GM12878 (cell line): ENCODE data around the gene G2E3. TPM values are rescaled to one million over a fixed set of nuclear protein-coding genes. Genes with fewer than 3 reads are reported as not detected.

Experiments
- ATAC-seq: fragments of 200-7000 bp; cut with Tn5 transposase; 3 replicates; pipeline ENCODE4 v1.9.1; 2020; ENCODE audit warnings: mild to moderate bottlenecking, moderate library complexity
- BruUV-seq: library from RNA; stranded (reverse); fragments of 400-500 nt; replicated peaks from 2 replicates; lab custom pipeline; 2021; lab: Mats Ljungman, UMichigan
- CTCF ChIA-PET: fragments of 300-600 bp; sonication (Branson Sonifier 250); formaldehyde crosslinking; extraction: SDS; loops from one replicate; lab custom pipeline; 2021; ENCODE audit warnings: inconsistent platforms; lab: Yijun Ruan, JAX
- POLR2A ChIA-PET: fragments of 350-600 bp; formaldehyde crosslinking; extraction: SDS; loops from one replicate; lab custom pipeline; 2021; ENCODE audit warnings: inconsistent platforms; lab: Charles Lee
- RAD21 ChIA-PET: fragments of 300-600 bp; sonication (Branson Sonifier 250); formaldehyde crosslinking; loops from one replicate; lab custom pipeline; 2023; ENCODE audit warnings: antibody characterized with exemption; ENCODE audit not compliant: unreplicated experiment; lab: Charles Lee
- SMC1A ChIA-PET: fragments of 300-600 bp; sonication (Branson Sonifier 250); formaldehyde crosslinking; loops from one replicate; lab custom pipeline; 2023; ENCODE audit not compliant: unreplicated experiment, uncharacterized antibody; lab: Charles Lee
- DNase-seq: peaks from one replicate; pipeline ENCODE4 v3.0.0-alpha.2; 2011; ENCODE audit warnings: low read depth, low spot score
- FAIRE-seq: peaks from 3 replicates; lab custom pipeline; 2011; peaks lifted over from hg19 to GRCh38; lab: Jason Lieb, UNC
- H2AFZ ChIP-seq: 2 replicates; pipeline ENCODE4 v1.6.0; 2011; ENCODE audit warnings: low read depth, low read length, control low read depth; ENCODE audit not compliant: control insufficient read depth
- H3K27ac ChIP-seq: 2 replicates; pipeline ENCODE4 v1.5.1; 2011; ENCODE audit warnings: control low read depth; ENCODE audit not compliant: control insufficient read depth, insufficient read depth
- H3K27me3 ChIP-seq, 2 experiments: replicated peaks in 1 of 2; 2 replicates each; pipeline versions ENCODE4 v1.6.0 to v1.6.1; 2011; ENCODE audit warnings: low read length in 1 of 2; ENCODE audit not compliant: control insufficient read depth in 2 of 2, insufficient read depth in 2 of 2
- H3K36me3 ChIP-seq, 2 experiments: 2 replicates each; pipeline ENCODE4 v1.5.1; 2011; ENCODE audit warnings: low read length in 1 of 2; ENCODE audit not compliant: control insufficient read depth in 2 of 2, insufficient read depth in 2 of 2
- H3K4me1 ChIP-seq: 2 replicates; pipeline ENCODE4 v1.6.1; 2011; ENCODE audit warnings: mild to moderate bottlenecking, low read length, moderate library complexity, mixed read lengths; ENCODE audit not compliant: control insufficient read depth, insufficient read depth
- H3K4me2 ChIP-seq: 2 replicates; pipeline ENCODE4 v1.6.0; 2011; ENCODE audit warnings: control low read depth; ENCODE audit not compliant: control insufficient read depth, insufficient read depth
- H3K4me3 ChIP-seq: fragments of 200-600 bp; sonication (generic); 2 replicates; pipeline ENCODE4 v1.5.1; 2016
- H3K79me2 ChIP-seq: 2 replicates; pipeline ENCODE4 v1.6.0; 2011; ENCODE audit warnings: low read length; ENCODE audit not compliant: control insufficient read depth, insufficient read depth
- H3K9ac ChIP-seq: 2 replicates; pipeline ENCODE4 v1.8.0; 2011; ENCODE audit warnings: low read length, control low read depth, mixed read lengths; ENCODE audit not compliant: control insufficient read depth, insufficient read depth
- H3K9me3 ChIP-seq: replicated peaks from 3 replicates; pipeline ENCODE4 v1.5.1; 2011; ENCODE audit warnings: mild to moderate bottlenecking, low read length; ENCODE audit not compliant: control insufficient read depth, insufficient read depth
- H4K20me1 ChIP-seq: 2 replicates; pipeline ENCODE4 v1.6.0; 2011; ENCODE audit not compliant: control insufficient read depth, insufficient read depth
- ASH2L ChIP-seq: fragments of 300-600, 200-600 bp; sonication (generic); IDR thresholded peaks from 2 replicates; pipeline ENCODE4 v1.6.1; 2017; ENCODE audit warnings: low read depth, mild to moderate bottlenecking, borderline replicate concordance
- JUND ChIP-seq: IDR thresholded peaks from 2 replicates; pipeline ENCODE4 v1.6.1; 2012; ENCODE audit warnings: low read depth, mild to moderate bottlenecking, low read length, improper control_type of control experiment, moderate library complexity
- LARP7 ChIP-seq: fragments of 450-650 bp; IDR thresholded peaks from 2 replicates; pipeline ENCODE4 v1.6.1; 2017; ENCODE audit warnings: mild to moderate bottlenecking
- NR2C1 ChIP-seq: fragments of 450-650 bp; IDR thresholded peaks from 2 replicates; pipeline ENCODE4 v1.6.1; 2017; ENCODE audit warnings: antibody characterized with exemption, mild to moderate bottlenecking, moderate library complexity
- PAX8 ChIP-seq: fragments of 450-650 bp; IDR thresholded peaks from 2 replicates; pipeline ENCODE4 v1.6.1; 2017; ENCODE audit warnings: mild to moderate bottlenecking, moderate library complexity
- POLR2AphosphoS2 ChIP-seq: IDR thresholded peaks from 2 replicates; pipeline ENCODE4 v1.6.1; 2011; ENCODE audit warnings: low read depth, mild to moderate bottlenecking, low read length, improper control_type of control experiment, moderate library complexity
- POLR2AphosphoS5 ChIP-seq: IDR thresholded peaks from 2 replicates; pipeline ENCODE4 v1.6.1; 2011; ENCODE audit warnings: mild to moderate bottlenecking, low read length, inconsistent platforms
- RUNX3 ChIP-seq: IDR thresholded peaks from 2 replicates; pipeline ENCODE4 v1.6.1; 2012; ENCODE audit warnings: low read length, inconsistent platforms
- ZNF207 ChIP-seq: fragments of 450-650 bp; IDR thresholded peaks from 2 replicates; pipeline ENCODE4 v1.6.1; 2014; ENCODE audit warnings: antibody characterized with exemption, mild to moderate bottlenecking, borderline replicate concordance
- in situ Hi-C: fragments of 300-500 bp; cut with MboI; formaldehyde crosslinking; loops from 9 replicates; pipeline ENCODE4 v1.14.3; 2018; ENCODE audit warnings: mixed read lengths
- intact Hi-C: fragments of 100-400 bp; cut with micrococcal nuclease; formaldehyde crosslinking; loops from one replicate; pipeline ENCODE4 v1.14.2; 2022; ENCODE audit not compliant: unreplicated experiment
- polyA plus RNA-seq, 11 experiments: library from polyadenylated mRNA; depleted of rRNA in 4 of 11; unstranded in 6 of 11; stranded (reverse) in 5 of 11; fragments of >200 nt; fragmentation: Nextera tagmentation in 4 of 11; fragmentation: Illumina TruSeq in 1 of 11; extraction: Ambion mirVana in 4 of 11; extraction: Trizol in 1 of 11; gene quantifications; 1 replicate in 1 of 11; 2 replicates in 10 of 11; pipeline versions ENCODE4 v1.2.1 to v1.2.3, GENCODE V29; 2011 to 2016; ENCODE audit warnings: inconsistent platforms in 2 of 11, missing spikeins in 2 of 11, low read depth in 1 of 11
- total RNA-seq, 4 experiments: library from RNA; depleted of rRNA in 3 of 4; stranded (reverse); fragments of >200 nt in 3 of 4; fragmentation: Illumina TruSeq in 1 of 4; extraction: Trizol in 1 of 4; gene quantifications; 2 replicates each; pipeline versions ENCODE4 v1.2.1 to v1.2.3, GENCODE V29; 2013 to 2021
- TF ChIP-seq, protein P1 (sequence below): IDR thresholded peaks from 2 replicates; pipeline ENCODE4 v1.6.1; 2012; ENCODE audit warnings: mild to moderate bottlenecking, low read depth, low read length
- TF ChIP-seq, protein P2 (sequence below): fragments of 450-650 bp; IDR thresholded peaks from 2 replicates; pipeline ENCODE4 v1.6.1; 2017; ENCODE audit warnings: mild to moderate bottlenecking, moderate library complexity
- TF ChIP-seq, protein P3 (sequence below): fragments of 150-350 bp; IDR thresholded peaks from 2 replicates; pipeline ENCODE4 v1.6.1; 2014; ENCODE audit warnings: mild to moderate bottlenecking, low read depth, low read length

G2E3 gene
- total and polyA plus RNA-seq, 10 of the 15 experiments (the other 5 are each of a cell fraction or from before 2014, with no cell fraction given), result 10.0 to 38.0 (median 21.1) TPM

DNA sequence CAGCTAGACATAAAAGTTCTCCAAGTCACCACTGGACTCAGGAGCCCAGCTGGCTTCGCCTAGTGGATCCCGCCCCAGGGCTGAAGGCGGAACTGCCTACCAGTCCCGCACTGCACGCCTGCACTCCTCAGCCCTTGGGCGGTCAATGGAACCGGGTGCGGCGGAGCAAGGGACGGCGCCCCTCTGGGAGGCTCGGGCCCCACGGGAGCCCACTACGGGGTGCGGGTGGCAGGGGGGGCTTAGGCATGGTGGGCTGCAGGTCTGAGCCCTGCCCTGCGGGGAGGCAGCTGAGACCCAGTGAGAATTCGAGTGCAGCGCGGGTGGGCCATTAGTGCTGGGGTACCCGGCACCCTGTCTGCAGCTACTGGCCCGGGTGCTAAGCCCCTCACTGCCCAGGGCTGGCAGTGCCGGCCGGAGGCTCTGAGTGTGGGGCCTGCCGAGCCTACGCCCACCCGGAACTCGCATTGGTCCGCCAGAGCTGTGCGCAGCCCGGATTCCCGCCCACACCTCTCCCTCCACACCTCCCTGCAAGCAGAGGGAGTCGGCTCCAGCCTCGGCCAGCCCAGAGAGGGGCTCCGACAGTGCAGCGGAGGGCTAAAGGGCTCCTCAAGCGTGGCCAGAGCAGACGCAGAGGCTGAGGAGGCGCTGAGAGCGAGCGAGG lies 11.4 kb upstream of the G2E3 start (continued):
- TF ChIP-seq, protein P1, sequence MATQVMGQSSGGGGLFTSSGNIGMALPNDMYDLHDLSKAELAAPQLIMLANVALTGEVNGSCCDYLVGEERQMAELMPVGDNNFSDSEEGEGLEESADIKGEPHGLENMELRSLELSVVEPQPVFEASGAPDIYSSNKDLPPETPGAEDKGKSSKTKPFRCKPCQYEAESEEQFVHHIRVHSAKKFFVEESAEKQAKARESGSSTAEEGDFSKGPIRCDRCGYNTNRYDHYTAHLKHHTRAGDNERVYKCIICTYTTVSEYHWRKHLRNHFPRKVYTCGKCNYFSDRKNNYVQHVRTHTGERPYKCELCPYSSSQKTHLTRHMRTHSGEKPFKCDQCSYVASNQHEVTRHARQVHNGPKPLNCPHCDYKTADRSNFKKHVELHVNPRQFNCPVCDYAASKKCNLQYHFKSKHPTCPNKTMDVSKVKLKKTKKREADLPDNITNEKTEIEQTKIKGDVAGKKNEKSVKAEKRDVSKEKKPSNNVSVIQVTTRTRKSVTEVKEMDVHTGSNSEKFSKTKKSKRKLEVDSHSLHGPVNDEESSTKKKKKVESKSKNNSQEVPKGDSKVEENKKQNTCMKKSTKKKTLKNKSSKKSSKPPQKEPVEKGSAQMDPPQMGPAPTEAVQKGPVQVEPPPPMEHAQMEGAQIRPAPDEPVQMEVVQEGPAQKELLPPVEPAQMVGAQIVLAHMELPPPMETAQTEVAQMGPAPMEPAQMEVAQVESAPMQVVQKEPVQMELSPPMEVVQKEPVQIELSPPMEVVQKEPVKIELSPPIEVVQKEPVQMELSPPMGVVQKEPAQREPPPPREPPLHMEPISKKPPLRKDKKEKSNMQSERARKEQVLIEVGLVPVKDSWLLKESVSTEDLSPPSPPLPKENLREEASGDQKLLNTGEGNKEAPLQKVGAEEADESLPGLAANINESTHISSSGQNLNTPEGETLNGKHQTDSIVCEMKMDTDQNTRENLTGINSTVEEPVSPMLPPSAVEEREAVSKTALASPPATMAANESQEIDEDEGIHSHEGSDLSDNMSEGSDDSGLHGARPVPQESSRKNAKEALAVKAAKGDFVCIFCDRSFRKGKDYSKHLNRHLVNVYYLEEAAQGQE, result no peak
- TF ChIP-seq, protein P2, sequence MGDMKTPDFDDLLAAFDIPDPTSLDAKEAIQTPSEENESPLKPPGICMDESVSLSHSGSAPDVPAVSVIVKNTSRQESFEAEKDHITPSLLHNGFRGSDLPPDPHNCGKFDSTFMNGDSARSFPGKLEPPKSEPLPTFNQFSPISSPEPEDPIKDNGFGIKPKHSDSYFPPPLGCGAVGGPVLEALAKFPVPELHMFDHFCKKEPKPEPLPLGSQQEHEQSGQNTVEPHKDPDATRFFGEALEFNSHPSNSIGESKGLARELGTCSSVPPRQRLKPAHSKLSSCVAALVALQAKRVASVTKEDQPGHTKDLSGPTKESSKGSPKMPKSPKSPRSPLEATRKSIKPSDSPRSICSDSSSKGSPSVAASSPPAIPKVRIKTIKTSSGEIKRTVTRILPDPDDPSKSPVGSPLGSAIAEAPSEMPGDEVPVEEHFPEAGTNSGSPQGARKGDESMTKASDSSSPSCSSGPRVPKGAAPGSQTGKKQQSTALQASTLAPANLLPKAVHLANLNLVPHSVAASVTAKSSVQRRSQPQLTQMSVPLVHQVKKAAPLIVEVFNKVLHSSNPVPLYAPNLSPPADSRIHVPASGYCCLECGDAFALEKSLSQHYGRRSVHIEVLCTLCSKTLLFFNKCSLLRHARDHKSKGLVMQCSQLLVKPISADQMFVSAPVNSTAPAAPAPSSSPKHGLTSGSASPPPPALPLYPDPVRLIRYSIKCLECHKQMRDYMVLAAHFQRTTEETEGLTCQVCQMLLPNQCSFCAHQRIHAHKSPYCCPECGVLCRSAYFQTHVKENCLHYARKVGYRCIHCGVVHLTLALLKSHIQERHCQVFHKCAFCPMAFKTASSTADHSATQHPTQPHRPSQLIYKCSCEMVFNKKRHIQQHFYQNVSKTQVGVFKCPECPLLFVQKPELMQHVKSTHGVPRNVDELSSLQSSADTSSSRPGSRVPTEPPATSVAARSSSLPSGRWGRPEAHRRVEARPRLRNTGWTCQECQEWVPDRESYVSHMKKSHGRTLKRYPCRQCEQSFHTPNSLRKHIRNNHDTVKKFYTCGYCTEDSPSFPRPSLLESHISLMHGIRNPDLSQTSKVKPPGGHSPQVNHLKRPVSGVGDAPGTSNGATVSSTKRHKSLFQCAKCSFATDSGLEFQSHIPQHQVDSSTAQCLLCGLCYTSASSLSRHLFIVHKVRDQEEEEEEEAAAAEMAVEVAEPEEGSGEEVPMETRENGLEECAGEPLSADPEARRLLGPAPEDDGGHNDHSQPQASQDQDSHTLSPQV, result no peak

DNA sequence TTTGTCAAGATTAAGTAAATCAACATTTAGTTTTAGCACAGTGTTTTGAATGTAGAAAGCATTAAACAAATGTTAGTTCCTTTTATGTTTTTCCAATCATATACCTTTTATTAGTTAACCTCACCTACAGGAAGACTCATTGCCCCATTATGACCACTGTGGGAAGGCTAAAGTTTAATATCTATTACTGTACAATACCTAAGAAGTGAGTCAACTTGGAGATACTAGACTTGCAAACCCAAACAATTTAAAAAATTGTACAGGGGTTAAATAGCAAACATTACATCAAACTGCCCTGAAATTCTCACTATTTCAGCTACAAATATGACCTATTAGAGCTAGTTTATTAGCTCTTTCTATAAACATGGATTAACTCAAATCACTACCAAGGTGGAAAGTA lies 8.6 kb upstream of the G2E3 start:
- ChIA-PET RAD21 (no interaction called here), SMC1A (no interaction called here), POLR2A (no interaction called here), CTCF (interaction anchor here (0.9 kb wide), 1 partner anchor 9 kb away, joined by 3 read pairs; no protein-coding TSS in a partner anchor)
- BruUV-seq, result no TSS peak
- Histone ChIP-seq H3K4me3 (no peak overlapping the region), H3K9me3 (no peaks in the 10 kb centered on the region; the same call in 2 of the 3 replicates), H3K4me2 (no peak overlapping the region), H3K9ac (no peak overlapping the region), H3K27me3 (no peaks in the 10 kb centered on the region; a peak in 1 of 4 replicates), H3K27ac (no peak overlapping the region), H2AFZ (no peak overlapping the region), H3K4me1 (no peaks in the 10 kb centered on the region), H3K36me3 (no peaks in the 10 kb centered on the region), H4K20me1 (no peaks in the 10 kb centered on the region), H3K79me2 (no peaks in the 10 kb centered on the region)
- ATAC-seq (no peak), FAIRE-seq (no peak), DNase-seq (no peak)
- in situ Hi-C loops (no loop called here), intact Hi-C loops (no loop called here)
- no peak for TF ChIP-seq ASH2L
- TF ChIP-seq LARP7, result no peak
- TF ChIP-seq JUND, result no peak
- TF ChIP-seq ZNF207, result no peak
- TF ChIP-seq POLR2AphosphoS5, result no peak
- TF ChIP-seq, protein P3, sequence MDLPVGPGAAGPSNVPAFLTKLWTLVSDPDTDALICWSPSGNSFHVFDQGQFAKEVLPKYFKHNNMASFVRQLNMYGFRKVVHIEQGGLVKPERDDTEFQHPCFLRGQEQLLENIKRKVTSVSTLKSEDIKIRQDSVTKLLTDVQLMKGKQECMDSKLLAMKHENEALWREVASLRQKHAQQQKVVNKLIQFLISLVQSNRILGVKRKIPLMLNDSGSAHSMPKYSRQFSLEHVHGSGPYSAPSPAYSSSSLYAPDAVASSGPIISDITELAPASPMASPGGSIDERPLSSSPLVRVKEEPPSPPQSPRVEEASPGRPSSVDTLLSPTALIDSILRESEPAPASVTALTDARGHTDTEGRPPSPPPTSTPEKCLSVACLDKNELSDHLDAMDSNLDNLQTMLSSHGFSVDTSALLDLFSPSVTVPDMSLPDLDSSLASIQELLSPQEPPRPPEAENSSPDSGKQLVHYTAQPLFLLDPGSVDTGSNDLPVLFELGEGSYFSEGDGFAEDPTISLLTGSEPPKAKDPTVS, result no peak
- no peak for TF ChIP-seq PAX8
- no peak for TF ChIP-seq RUNX3
- no peak for TF ChIP-seq NR2C1
- no peak for TF ChIP-seq POLR2AphosphoS2
